Panc1 (cell line): ENCODE measurements around the gene MBOAT7. TPM values are rescaled to one million over a fixed set of nuclear protein-coding genes. Genes with fewer than 3 reads are reported as not detected.
A peak's percentile ranks its signal among the peaks of the same experiment; 100 is the strongest.

Experiments
- ATAC-seq: fragments of 200-7000 bp; cut with Tn5 transposase; 2 replicates; pipeline ENCODE4 v1.9.1; 2020; ENCODE audit warnings: mild to moderate bottlenecking, moderate library complexity
- BruUV-seq: library from RNA; stranded (reverse); fragments of 400-500 nt; replicated peaks from 2 replicates; lab custom pipeline; 2021; lab: Mats Ljungman, UMichigan
- CTCF ChIA-PET: fragments of 300-600 bp; sonication (Branson Sonifier 250); formaldehyde crosslinking; loops from one replicate; lab custom pipeline; 2022; ENCODE audit warnings: antibody characterized with exemption; lab: Charles Lee
- POLR2A ChIA-PET: fragments of 300-600 bp; sonication (Branson Sonifier 250); formaldehyde crosslinking; loops from one replicate; lab custom pipeline; 2022; ENCODE audit warnings: antibody characterized with exemption; lab: Charles Lee
- DNase-seq: peaks from one replicate; pipeline ENCODE4 v3.0.0-alpha.2; 2010; ENCODE audit warnings: low read depth, low spot score
- H3K27ac ChIP-seq: 2 replicates; pipeline ENCODE4 v1.5.1; 2011; ENCODE audit warnings: mild to moderate bottlenecking, low read length, inconsistent platforms
- H3K27me3 ChIP-seq: fragments of 200-500 bp; sonication (Bioruptor generic); 2 replicates; pipeline ENCODE4 v1.6.0; 2014; ENCODE audit warnings: low read length, inconsistent platforms; ENCODE audit not compliant: control insufficient read depth, insufficient read depth
- H3K36me3 ChIP-seq: fragments of 200-500 bp; sonication (Bioruptor generic); 2 replicates; pipeline ENCODE4 v1.5.1; 2014; ENCODE audit warnings: inconsistent platforms, mild to moderate bottlenecking, low read length, moderate library complexity; ENCODE audit not compliant: control insufficient read depth, insufficient read depth
- H3K4me1 ChIP-seq: 2 replicates; pipeline ENCODE4 v1.5.1; 2011; ENCODE audit warnings: inconsistent platforms, mild to moderate bottlenecking, low read length, moderate library complexity; ENCODE audit not compliant: control insufficient read depth, insufficient read depth
- H3K4me3 ChIP-seq, 2 experiments: 2 replicates each; pipeline ENCODE4 v1.5.1; 2011 to 2012; ENCODE audit warnings: low read depth in 2 of 2, low read length in 2 of 2, mild to moderate bottlenecking in 2 of 2, inconsistent platforms in 1 of 2, moderate library complexity in 1 of 2
- H3K9me3 ChIP-seq: fragments of 200-500 bp; sonication (Bioruptor generic); 2 replicates; pipeline ENCODE4 v1.5.1; 2014; ENCODE audit warnings: low read depth, mild to moderate bottlenecking, inconsistent platforms, low read length, moderate library complexity; ENCODE audit not compliant: control insufficient read depth, insufficient read depth
- POLR2AphosphoS5 ChIP-seq: IDR thresholded peaks from 2 replicates; pipeline ENCODE4 v1.6.1; 2012; ENCODE audit warnings: mild to moderate bottlenecking, low read depth, low read length, moderate library complexity
- SIN3A ChIP-seq: IDR thresholded peaks from 2 replicates; pipeline ENCODE4 v1.6.1; 2012; ENCODE audit warnings: low read depth, mild to moderate bottlenecking, low read length, moderate library complexity, borderline replicate concordance; ENCODE audit not compliant: insufficient read depth
- TCF7L2 ChIP-seq: IDR thresholded peaks from 2 replicates; pipeline ENCODE4 v1.6.1; 2011; ENCODE audit warnings: mild to moderate bottlenecking, low read depth, low read length, inconsistent platforms
- in situ Hi-C: cut with HindIII; loops from 2 replicates; pipeline ENCODE4 v1.10.0; 2016; ENCODE audit warnings: low sequenced_read_pairs, low pct_unique_long_range_greater_than_20kb
- intact Hi-C: fragments of 100-400 bp; cut with micrococcal nuclease; formaldehyde crosslinking; loops from one replicate; pipeline ENCODE4 v1.10.0; 2022; ENCODE audit not compliant: unreplicated experiment
- total RNA-seq: library from RNA; stranded (reverse); gene quantifications from one replicate; pipeline ENCODE4 v1.2.1, GENCODE V29; 2021; ENCODE audit not compliant: unreplicated experiment
- TF ChIP-seq, protein P1 (sequence below), 2 experiments: IDR thresholded peaks; 2 replicates each; pipeline ENCODE4 v1.6.1; 2011 to 2012; ENCODE audit warnings: low read depth in 2 of 2, control low read depth in 1 of 2, low read length in 1 of 2, mild to moderate bottlenecking in 1 of 2, moderate library complexity in 1 of 2; ENCODE audit not compliant: insufficient read depth in 1 of 2
- TF ChIP-seq, protein P2 (sequence below): fragments of 450-650 bp; IDR thresholded peaks from 2 replicates; pipeline ENCODE4 v1.5.1; 2017; ENCODE audit warnings: mild to moderate bottlenecking

MBOAT7 gene
- total RNA-seq, 1 experiment from 2014 or later, result 264 TPM

DNA sequence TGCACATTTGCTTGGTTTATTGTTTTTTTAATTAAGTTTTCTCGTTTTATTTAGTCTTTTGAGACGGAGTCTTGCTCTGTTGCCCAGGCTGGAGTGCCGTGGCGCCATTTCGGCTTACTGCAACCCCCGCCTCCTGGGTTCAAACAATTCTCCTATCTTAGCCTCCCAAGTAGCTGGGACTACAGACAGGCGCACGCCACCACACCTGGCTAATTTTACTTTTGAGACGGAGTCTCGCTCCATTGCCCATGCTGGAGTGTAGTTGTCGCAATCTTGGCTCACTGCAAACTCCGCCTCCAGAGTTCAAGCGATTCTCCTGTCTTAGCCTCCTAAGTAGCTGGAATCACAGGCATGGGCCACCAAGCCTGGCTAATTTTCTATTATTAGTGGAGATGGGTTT, 12.6 kb upstream of the MBOAT7 start:
- in situ Hi-C loops (no loop called here), intact Hi-C loops (no loop called here)
- Histone ChIP-seq H3K27me3 (no peaks in the 10 kb centered on the region), H3K27ac (peak overlapping the region; percentile 95), H3K4me1 (peaks cover 52% of the 10 kb centered on the region), H3K9me3 (no peaks in the 10 kb centered on the region), H3K36me3 (peaks cover 42% of the 10 kb centered on the region), H3K4me3 (peak overlapping the region; percentile 69 to 96)
- TF ChIP-seq, protein P1, sequence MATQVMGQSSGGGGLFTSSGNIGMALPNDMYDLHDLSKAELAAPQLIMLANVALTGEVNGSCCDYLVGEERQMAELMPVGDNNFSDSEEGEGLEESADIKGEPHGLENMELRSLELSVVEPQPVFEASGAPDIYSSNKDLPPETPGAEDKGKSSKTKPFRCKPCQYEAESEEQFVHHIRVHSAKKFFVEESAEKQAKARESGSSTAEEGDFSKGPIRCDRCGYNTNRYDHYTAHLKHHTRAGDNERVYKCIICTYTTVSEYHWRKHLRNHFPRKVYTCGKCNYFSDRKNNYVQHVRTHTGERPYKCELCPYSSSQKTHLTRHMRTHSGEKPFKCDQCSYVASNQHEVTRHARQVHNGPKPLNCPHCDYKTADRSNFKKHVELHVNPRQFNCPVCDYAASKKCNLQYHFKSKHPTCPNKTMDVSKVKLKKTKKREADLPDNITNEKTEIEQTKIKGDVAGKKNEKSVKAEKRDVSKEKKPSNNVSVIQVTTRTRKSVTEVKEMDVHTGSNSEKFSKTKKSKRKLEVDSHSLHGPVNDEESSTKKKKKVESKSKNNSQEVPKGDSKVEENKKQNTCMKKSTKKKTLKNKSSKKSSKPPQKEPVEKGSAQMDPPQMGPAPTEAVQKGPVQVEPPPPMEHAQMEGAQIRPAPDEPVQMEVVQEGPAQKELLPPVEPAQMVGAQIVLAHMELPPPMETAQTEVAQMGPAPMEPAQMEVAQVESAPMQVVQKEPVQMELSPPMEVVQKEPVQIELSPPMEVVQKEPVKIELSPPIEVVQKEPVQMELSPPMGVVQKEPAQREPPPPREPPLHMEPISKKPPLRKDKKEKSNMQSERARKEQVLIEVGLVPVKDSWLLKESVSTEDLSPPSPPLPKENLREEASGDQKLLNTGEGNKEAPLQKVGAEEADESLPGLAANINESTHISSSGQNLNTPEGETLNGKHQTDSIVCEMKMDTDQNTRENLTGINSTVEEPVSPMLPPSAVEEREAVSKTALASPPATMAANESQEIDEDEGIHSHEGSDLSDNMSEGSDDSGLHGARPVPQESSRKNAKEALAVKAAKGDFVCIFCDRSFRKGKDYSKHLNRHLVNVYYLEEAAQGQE (IDR thresholded peaks at IDR 0.05; ENCODE audit: insufficient read depth in 1 of 2, low read depth in 2 of 2, low read length in 1 of 2), result no peak
- no peak for TF ChIP-seq TCF7L2
- TF ChIP-seq SIN3A, result no peak
- TF ChIP-seq POLR2AphosphoS5, result no peak
- TF ChIP-seq, protein P2, sequence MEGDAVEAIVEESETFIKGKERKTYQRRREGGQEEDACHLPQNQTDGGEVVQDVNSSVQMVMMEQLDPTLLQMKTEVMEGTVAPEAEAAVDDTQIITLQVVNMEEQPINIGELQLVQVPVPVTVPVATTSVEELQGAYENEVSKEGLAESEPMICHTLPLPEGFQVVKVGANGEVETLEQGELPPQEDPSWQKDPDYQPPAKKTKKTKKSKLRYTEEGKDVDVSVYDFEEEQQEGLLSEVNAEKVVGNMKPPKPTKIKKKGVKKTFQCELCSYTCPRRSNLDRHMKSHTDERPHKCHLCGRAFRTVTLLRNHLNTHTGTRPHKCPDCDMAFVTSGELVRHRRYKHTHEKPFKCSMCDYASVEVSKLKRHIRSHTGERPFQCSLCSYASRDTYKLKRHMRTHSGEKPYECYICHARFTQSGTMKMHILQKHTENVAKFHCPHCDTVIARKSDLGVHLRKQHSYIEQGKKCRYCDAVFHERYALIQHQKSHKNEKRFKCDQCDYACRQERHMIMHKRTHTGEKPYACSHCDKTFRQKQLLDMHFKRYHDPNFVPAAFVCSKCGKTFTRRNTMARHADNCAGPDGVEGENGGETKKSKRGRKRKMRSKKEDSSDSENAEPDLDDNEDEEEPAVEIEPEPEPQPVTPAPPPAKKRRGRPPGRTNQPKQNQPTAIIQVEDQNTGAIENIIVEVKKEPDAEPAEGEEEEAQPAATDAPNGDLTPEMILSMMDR, result no peak
- no TSS peak for BruUV-seq
- ChIA-PET POLR2A (no interaction called here), CTCF (no interaction called here)
- no peak for DNase-seq
- no peak for ATAC-seq

DNA sequence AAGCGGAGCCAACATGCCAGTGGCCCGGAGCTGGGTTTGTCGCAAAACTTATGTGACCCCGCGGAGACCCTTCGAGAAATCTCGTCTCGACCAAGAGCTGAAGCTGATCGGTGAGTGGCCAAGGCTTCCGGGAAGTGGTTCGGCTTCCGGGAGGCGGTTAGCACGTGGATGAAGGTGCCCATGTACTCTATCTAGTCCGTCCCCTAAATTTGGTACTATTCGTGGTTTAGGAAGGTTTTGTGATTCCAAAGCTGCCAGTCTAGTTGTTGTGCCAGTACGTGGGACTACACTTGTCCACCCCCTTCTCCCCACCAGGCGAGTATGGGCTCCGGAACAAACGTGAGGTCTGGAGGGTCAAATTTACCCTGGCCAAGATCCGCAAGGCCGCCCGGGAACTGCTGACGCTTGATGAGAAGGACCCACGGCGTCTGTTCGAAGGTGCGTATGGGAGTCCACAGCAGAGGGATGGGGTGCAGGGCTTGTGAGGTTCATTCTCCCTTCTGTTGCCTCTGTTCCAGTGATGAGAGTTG, 11.9 kb upstream of the MBOAT7 start:
- CTCF ChIA-PET, result interaction anchor here (0.5 kb wide), 1 partner anchor 13 kb away, joined by 3 read pairs; no protein-coding TSS in a partner anchor
- Histone ChIP-seq H3K27me3 (no peaks in the 10 kb centered on the region), H3K27ac (peak overlapping the region; percentile 95), H3K4me3 (peak overlapping the region; percentile 69 to 96), H3K36me3 (peaks cover 39% of the 10 kb centered on the region), H3K4me1 (peaks cover 45% of the 10 kb centered on the region), H3K9me3 (no peaks in the 10 kb centered on the region)
- TF ChIP-seq SIN3A (0 out of 2 replicates have a peak, but pooled peaks have one; percentile 14), POLR2AphosphoS5 (no peak), TCF7L2 (no peak)
- TF ChIP-seq, protein P1 (IDR thresholded peaks at IDR 0.05; ENCODE audit: insufficient read depth in 1 of 2, low read depth in 2 of 2, low read length in 1 of 2), result no peak; a peak in 1 of 4 replicates
- TF ChIP-seq, protein P2, result no peak
- TSS peak; percentile 85 for BruUV-seq
- intact Hi-C loops, result no loop called here
- in situ Hi-C loops, result no loop called here
- POLR2A ChIA-PET, result interaction anchor here (0.6 to 2.7 kb wide), 3 partner anchors 9 to 593 kb away, joined by 3 to 18 read pairs (median 4); partner anchors contain the start of genes MBOAT7 and TSEN34
- DNase-seq (no peak), ATAC-seq (0 out of 2 replicates have a peak, but pooled peaks have one; percentile 2)
